Smooth muscle cell (in vitro differentiated cells): ENCODE data around the gene PRSS53. TPM values are rescaled to one million over a fixed set of nuclear protein-coding genes. Genes with fewer than 3 reads are reported as not detected.

ENCODE experiments used
- DNase-seq: peaks from one replicate; lab custom pipeline; 2025; ENCODE audit not compliant: unreplicated experiment; lab: John Stamatoyannopoulos, UW
- H2AFZ ChIP-seq: fragments of 200-600 bp; sonication (generic); 2 replicates; pipeline ENCODE4 v1.6.0; 2016; ENCODE audit warnings: antibody characterized with exemption, low read depth, mild to moderate bottlenecking
- H3F3A ChIP-seq: fragments of 200-600 bp; sonication (generic); 2 replicates; pipeline ENCODE4 v1.6.0; 2017; ENCODE audit warnings: antibody characterized with exemption, low read depth
- H3K27ac ChIP-seq: fragments of 200-600 bp; sonication (generic); 2 replicates; pipeline ENCODE4 v1.5.1; 2016; ENCODE audit warnings: low read depth, mild to moderate bottlenecking
- H3K27me3 ChIP-seq: fragments of 200-600 bp; sonication (generic); 2 replicates; pipeline ENCODE4 v1.6.1; 2016; ENCODE audit warnings: low read depth, mild to moderate bottlenecking
- H3K36me3 ChIP-seq: fragments of 200-600 bp; sonication (generic); 2 replicates; pipeline ENCODE4 v1.5.1; 2016; ENCODE audit warnings: low read depth
- H3K4me1 ChIP-seq: fragments of 200-600 bp; sonication (generic); 2 replicates; pipeline ENCODE4 v1.5.1; 2016; ENCODE audit warnings: low read depth
- H3K4me2 ChIP-seq: fragments of 200-600 bp; sonication (generic); 2 replicates; pipeline ENCODE4 v1.6.0; 2016; ENCODE audit warnings: mild to moderate bottlenecking
- H3K4me3 ChIP-seq: fragments of 200-600 bp; sonication (generic); 2 replicates; pipeline ENCODE4 v1.5.1; 2016; ENCODE audit warnings: mild to moderate bottlenecking
- H3K79me2 ChIP-seq: fragments of 200-600 bp; sonication (generic); 2 replicates; pipeline ENCODE4 v1.6.0; 2016; ENCODE audit warnings: low read depth, mild to moderate bottlenecking
- H3K9ac ChIP-seq: fragments of 200-600 bp; sonication (generic); 2 replicates; pipeline ENCODE4 v1.6.0; 2016; ENCODE audit warnings: low read depth
- H3K9me3 ChIP-seq: fragments of 200-600 bp; sonication (generic); replicated peaks from 2 replicates; pipeline ENCODE4 v1.5.1; 2016; ENCODE audit warnings: low read depth
- H4K20me1 ChIP-seq: fragments of 200-600 bp; sonication (generic); 2 replicates; pipeline ENCODE4 v1.6.0; 2016; ENCODE audit warnings: low read depth
- CTCF ChIP-seq: fragments of 200-600 bp; sonication (generic); IDR thresholded peaks from 2 replicates; pipeline ENCODE4 v1.5.1; 2017; ENCODE audit warnings: borderline replicate concordance, mild to moderate bottlenecking, antibody characterized with exemption; ENCODE audit not compliant: insufficient read depth, poor library complexity, severe bottlenecking
- WGBS: methylation state at CpG from one replicate; pipeline ENCODE4 v1.1.7; 2016; ENCODE audit warnings: low lambda C conversion rate; 5-methylcytosine and 5-hydroxymethylcytosine counted together
- polyA plus RNA-seq: library from polyadenylated mRNA; unstranded; fragments of >200 nt; fragmentation: Nextera tagmentation; extraction: Ambion mirVana; gene quantifications from 2 replicates; pipeline ENCODE4 v1.2.1, GENCODE V29; 2016
- total RNA-seq: library from RNA; depleted of rRNA; stranded (reverse); fragments of >200 nt; gene quantifications from 2 replicates; pipeline ENCODE4 v1.2.3, GENCODE V29; 2014

The PRSS53 gene
- total and polyA plus RNA-seq, 2 experiments from 2014 or later = 0.66 to 6.3 TPM

GRCh38 chr16:31055613-31056012 is 33.1 kb downstream of the PRSS53 start:
- no peak overlapping the region for H3K4me3 ChIP-seq
- WGBS = 87% methylated on average over 4 of the region's 4 CpGs
- no peak overlapping the region for H2AFZ ChIP-seq
- no peaks in the 10 kb centered on the region for H3K27me3 ChIP-seq
- H4K20me1 ChIP-seq = no peaks in the 10 kb centered on the region
- H3K4me1 ChIP-seq = no peaks in the 10 kb centered on the region
- no peak overlapping the region for H3K27ac ChIP-seq
- no peak for TF ChIP-seq CTCF
- no peak overlapping the region for H3K9ac ChIP-seq
- no peaks in the 10 kb centered on the region for H3K79me2 ChIP-seq
- no peaks in the 10 kb centered on the region for H3K36me3 ChIP-seq
- H3F3A ChIP-seq = peaks cover 5% of the 10 kb centered on the region
- H3K9me3 ChIP-seq = no peaks in the 10 kb centered on the region
- no peak for DNase-seq
- no peak overlapping the region for H3K4me2 ChIP-seq

- no peak overlapping the region for H2AFZ ChIP-seq
Measured at GRCh38 chr16:31052114-31052513, 36.6 kb downstream of the PRSS53 start.

GRCh38 chr16:31050280-31051030 is 38.3 kb downstream of the PRSS53 start:
- Histone ChIP-seq H4K20me1 (no peaks in the 10 kb centered on the region), H3K4me2 (no peak overlapping the region), H3K27me3 (no peaks in the 10 kb centered on the region), H3K27ac (no peak overlapping the region), H3K9me3 (no peaks in the 10 kb centered on the region), H3K9ac (no peak overlapping the region), H3F3A (peaks cover 5% of the 10 kb centered on the region), H3K4me1 (no peaks in the 10 kb centered on the region), H3K36me3 (no peaks in the 10 kb centered on the region), H2AFZ (no peak overlapping the region), H3K79me2 (no peaks in the 10 kb centered on the region), H3K4me3 (no peak overlapping the region)
- no peak for TF ChIP-seq CTCF
- WGBS = 85% methylated on average over 10 of the region's 10 CpGs
- DNase-seq = no peak

More at GRCh38 chr16:31052114-31052513, 36.6 kb downstream of the PRSS53 start:
- peaks cover 5% of the 10 kb centered on the region for H3F3A ChIP-seq
- no peak for TF ChIP-seq CTCF
- H3K79me2 ChIP-seq = no peaks in the 10 kb centered on the region
- DNase-seq = no peak
- WGBS = 7% methylated on average over 2 of the region's 2 CpGs
- no peak overlapping the region for H3K9ac ChIP-seq
- no peaks in the 10 kb centered on the region for H3K9me3 ChIP-seq
- peak overlapping the region; percentile 73 for H3K27ac ChIP-seq
- H3K27me3 ChIP-seq = no peaks in the 10 kb centered on the region
- no peaks in the 10 kb centered on the region for H3K36me3 ChIP-seq
- H4K20me1 ChIP-seq = no peaks in the 10 kb centered on the region
- peak overlapping the region; percentile 27 for H3K4me2 ChIP-seq
- no peaks in the 10 kb centered on the region for H3K4me1 ChIP-seq
- no peak overlapping the region for H3K4me3 ChIP-seq
